Neural progenitor cell (in vitro differentiated cells): ENCODE data around the gene NPTN.

Experiments
- CTCF ChIP-seq: fragments of 200-600 bp; sonication (generic); IDR thresholded peaks from 2 replicates; pipeline ENCODE4 v1.5.1; 2017; ENCODE audit warnings: antibody characterized with exemption, mild to moderate bottlenecking
- EZH2 ChIP-seq: fragments of 200-600 bp; sonication (generic); IDR thresholded peaks from 2 replicates; pipeline ENCODE4 v1.6.1; 2017; ENCODE audit warnings: antibody characterized with exemption, mild to moderate bottlenecking, moderate library complexity

GRCh38 chr15:73629798-73630429 is 3.3 kb downstream of the NPTN start:
- no peak for TF ChIP-seq CTCF
- TF ChIP-seq EZH2, result no peak
